ENCODE data around the gene ELMO1.

The ELMO1 gene

GRCh38 chr7:36821617-36822016 lies 627.0 kb downstream of the ELMO1 start:
- no peak for DNase-seq (ENCODE audit: low spot score)

- DNase-seq (ENCODE audit: low spot score) = no peak
Observed at GRCh38 chr7:36820527-36821170, 628.0 kb downstream of the ELMO1 start.

- DNase-seq (ENCODE audit: low spot score) = no peak
Observed at GRCh38 chr7:36819639-36820038, 629.0 kb downstream of the ELMO1 start.

GRCh38 chr7:36814311-36814710 lies 634.4 kb downstream of the ELMO1 start:
- no peak for DNase-seq (ENCODE audit: low spot score)

GRCh38 chr7:36811807-36812206 lies 636.9 kb downstream of the ELMO1 start:
- no peak for DNase-seq (ENCODE audit: low spot score)

GRCh38 chr7:36810489-36810888 lies 638.2 kb downstream of the ELMO1 start:
- DNase-seq (ENCODE audit: low spot score) = no peak

- no peak for DNase-seq (ENCODE audit: low spot score)
Observed at GRCh38 chr7:36810032-36810431, 638.6 kb downstream of the ELMO1 start.

GRCh38 chr7:36809510-36809909 lies 639.2 kb downstream of the ELMO1 start:
- no peak for DNase-seq (ENCODE audit: low spot score)

- no peak for DNase-seq (ENCODE audit: low spot score)
Observed at GRCh38 chr7:36809086-36809485, 639.6 kb downstream of the ELMO1 start.

DNA sequence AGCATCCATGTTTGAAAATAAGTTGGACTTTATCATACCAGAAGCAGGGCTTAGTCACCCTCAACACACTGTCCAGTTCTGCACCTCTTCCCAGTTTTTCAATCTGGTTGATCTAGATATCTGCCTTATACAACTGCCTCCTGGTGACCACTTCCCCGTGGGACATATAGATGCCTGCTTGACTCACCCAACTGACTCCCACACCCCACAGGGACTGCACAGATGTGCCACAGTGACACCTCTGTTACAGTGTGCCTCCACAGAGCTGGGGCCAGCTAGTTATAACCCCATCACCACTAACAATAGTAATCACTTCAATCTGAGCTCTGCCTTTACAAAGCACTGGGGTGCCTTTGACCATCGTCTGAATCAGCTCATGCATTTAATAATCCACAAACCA lies 641.8 kb downstream of the ELMO1 start:
- no peak for DNase-seq (ENCODE audit: low spot score)
